ENCODE data around the gene DPEP3. TPM values are rescaled to one million over a fixed set of nuclear protein-coding genes. Genes with fewer than 3 reads are reported as not detected.
"Not testable (repeated sequence)": the region's sequence is repeated elsewhere in the genome, so short reads cannot be mapped to it uniquely, and the experiment has no call there.

The DPEP3 gene
- polyA plus RNA-seq, 3 donors, result 0.20 to 1.8 (median 0.25) TPM

DNA sequence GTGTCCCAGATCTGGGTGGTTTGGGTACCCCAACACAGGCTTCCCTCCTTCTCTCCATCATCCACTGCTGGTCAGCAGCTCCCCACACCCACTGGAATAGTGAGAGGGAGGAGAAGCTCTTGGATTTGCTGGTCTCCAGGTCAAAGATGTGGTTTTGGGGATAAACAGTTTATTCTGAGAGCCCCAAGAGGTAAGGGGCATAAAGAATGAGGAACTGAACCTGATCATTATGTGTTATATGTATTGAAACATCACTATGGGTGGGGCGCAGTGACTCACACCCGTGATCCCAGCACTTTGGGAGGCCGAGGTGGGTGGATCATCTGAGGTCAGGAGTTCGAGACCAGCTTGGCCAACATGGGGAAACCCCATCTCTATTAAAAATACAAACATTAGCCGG lies 15.1 kb upstream of the DPEP3 start:
- WGBS (ENCODE audit: insufficient coverage), result no CpG with 5 or more reads among the region's 5 CpGs
- peak overlapping the region; percentile 85 to 97 for H3K27ac ChIP-seq (ENCODE audit: low read depth in 1 of 2, low read length in 2 of 2)
- peak overlapping the region; percentile 29 for H3K4me2 ChIP-seq (replicated peaks; ENCODE audit: extremely low read depth, low read length, poor library complexity, severe bottlenecking)
- no peaks in the 10 kb centered on the region for H3K27me3 ChIP-seq (ENCODE audit: control insufficient read depth in 2 of 2, insufficient read depth in 2 of 2, low read length in 2 of 2)
- H3K9ac ChIP-seq (ENCODE audit: insufficient read depth, low read length, poor library complexity, severe bottlenecking), result peak overlapping the region; percentile 54
- TF ChIP-seq, protein P1, sequence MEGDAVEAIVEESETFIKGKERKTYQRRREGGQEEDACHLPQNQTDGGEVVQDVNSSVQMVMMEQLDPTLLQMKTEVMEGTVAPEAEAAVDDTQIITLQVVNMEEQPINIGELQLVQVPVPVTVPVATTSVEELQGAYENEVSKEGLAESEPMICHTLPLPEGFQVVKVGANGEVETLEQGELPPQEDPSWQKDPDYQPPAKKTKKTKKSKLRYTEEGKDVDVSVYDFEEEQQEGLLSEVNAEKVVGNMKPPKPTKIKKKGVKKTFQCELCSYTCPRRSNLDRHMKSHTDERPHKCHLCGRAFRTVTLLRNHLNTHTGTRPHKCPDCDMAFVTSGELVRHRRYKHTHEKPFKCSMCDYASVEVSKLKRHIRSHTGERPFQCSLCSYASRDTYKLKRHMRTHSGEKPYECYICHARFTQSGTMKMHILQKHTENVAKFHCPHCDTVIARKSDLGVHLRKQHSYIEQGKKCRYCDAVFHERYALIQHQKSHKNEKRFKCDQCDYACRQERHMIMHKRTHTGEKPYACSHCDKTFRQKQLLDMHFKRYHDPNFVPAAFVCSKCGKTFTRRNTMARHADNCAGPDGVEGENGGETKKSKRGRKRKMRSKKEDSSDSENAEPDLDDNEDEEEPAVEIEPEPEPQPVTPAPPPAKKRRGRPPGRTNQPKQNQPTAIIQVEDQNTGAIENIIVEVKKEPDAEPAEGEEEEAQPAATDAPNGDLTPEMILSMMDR (IDR thresholded peaks at IDR 0.05), result no peak
- H3K4me1 Mint-ChIP-seq, result peaks cover 64% of the 10 kb centered on the region
- H3K27me3 Mint-ChIP-seq (ENCODE audit: low read depth in 3 of 3), result no peaks in the 10 kb centered on the region
- peaks cover 0 to 5% of the 10 kb centered on the region in 2 donors for H3K9me3 ChIP-seq (replicated peaks in 1 of 2; ENCODE audit: control insufficient read depth in 1 of 2, insufficient read depth in 1 of 2, low read length in 2 of 2)
- no peak overlapping the region for H2AFZ ChIP-seq (ENCODE audit: insufficient read depth, low read depth, low read length, poor library complexity, severe bottlenecking)
- H3K27ac Mint-ChIP-seq, result peak overlapping the region; percentile 95 to 100 (median 99)
- DNase-seq, result peak; percentile 77 to 85 (median 85)
- H3K36me3 ChIP-seq (replicated peaks in 1 of 2; ENCODE audit: control insufficient read depth in 1 of 2, insufficient read depth in 2 of 2, low read length in 2 of 2), result peaks cover 22 to 25% of the 10 kb centered on the region in 2 donors
- peaks cover 18% of the 10 kb centered on the region for H4K20me1 ChIP-seq (ENCODE audit: insufficient read depth, low read length)
- peaks cover 0 to 10% (median 0%) of the 10 kb centered on the region in 7 donors for H3K9me3 Mint-ChIP-seq
- peaks cover 27 to 53% of the 10 kb centered on the region in 2 donors for H3K36me3 Mint-ChIP-seq
- peak overlapping the region; percentile 57 to 64 for H3K4me3 Mint-ChIP-seq
- H3K4me1 ChIP-seq (ENCODE audit: control insufficient read depth in 1 of 2, insufficient read depth in 2 of 2, low read length in 2 of 2), result peaks cover 74 to 78% of the 10 kb centered on the region in 2 donors
- peaks cover 55% of the 10 kb centered on the region for H3K79me2 ChIP-seq (ENCODE audit: insufficient read depth, low read length)
- intact Hi-C loops (cut with micrococcal nuclease), result no loop called here
- H3K4me3 ChIP-seq (replicated peaks in 1 of 3; ENCODE audit: low read depth in 2 of 3, low read length in 3 of 3), result peak overlapping the region in 1 of 3 experiments; percentile 38

DNA sequence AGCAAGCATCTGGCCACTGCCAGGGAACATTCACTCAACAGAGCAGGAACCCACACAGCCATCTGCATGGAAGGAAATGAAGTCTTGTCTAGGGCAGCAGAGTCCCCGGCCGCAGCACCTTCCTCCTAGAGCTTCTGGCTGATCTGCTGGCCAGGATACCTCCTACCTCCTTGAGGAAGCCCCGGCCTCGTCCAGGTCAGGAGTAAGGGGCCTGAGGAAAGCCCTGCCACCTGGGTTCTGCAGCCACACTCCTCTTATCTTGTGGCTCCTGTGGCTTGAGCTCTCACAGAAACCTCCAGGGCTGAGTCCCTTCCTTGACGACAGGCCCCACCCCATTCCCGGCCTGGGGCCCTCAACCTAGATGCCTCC lies 13.7 kb upstream of the DPEP3 start:
- peak overlapping the region; percentile 64 for H3K4me2 ChIP-seq (replicated peaks; ENCODE audit: extremely low read depth, low read length, poor library complexity, severe bottlenecking)
- H3K36me3 ChIP-seq (replicated peaks in 1 of 2; ENCODE audit: control insufficient read depth in 1 of 2, insufficient read depth in 2 of 2, low read length in 2 of 2), result peaks cover 22 to 34% of the 10 kb centered on the region in 2 donors
- peaks cover 56% of the 10 kb centered on the region for H3K4me1 Mint-ChIP-seq
- H3K27me3 Mint-ChIP-seq (ENCODE audit: low read depth in 3 of 3); DNase-seq; intact Hi-C loops (cut with micrococcal nuclease); H3K9me3 Mint-ChIP-seq; H3K9me3 ChIP-seq (replicated peaks in 1 of 2; ENCODE audit: control insufficient read depth in 1 of 2, insufficient read depth in 1 of 2, low read length in 2 of 2); H3K27me3 ChIP-seq (ENCODE audit: control insufficient read depth in 2 of 2, insufficient read depth in 2 of 2, low read length in 2 of 2): not testable (repeated sequence)
- H3K4me1 ChIP-seq (ENCODE audit: control insufficient read depth in 1 of 2, insufficient read depth in 2 of 2, low read length in 2 of 2), result peaks cover 64 to 70% of the 10 kb centered on the region in 2 donors
- H2AFZ ChIP-seq (ENCODE audit: insufficient read depth, low read depth, low read length, poor library complexity, severe bottlenecking), result peak overlapping the region; percentile 61
- H3K36me3 Mint-ChIP-seq, result peaks cover 32 to 56% of the 10 kb centered on the region in 2 donors
- WGBS (ENCODE audit: insufficient coverage), result no CpG with 5 or more reads among the region's 6 CpGs
- peak overlapping the region; percentile 63 for H3K9ac ChIP-seq (ENCODE audit: insufficient read depth, low read length, poor library complexity, severe bottlenecking)
- peaks cover 50% of the 10 kb centered on the region for H3K79me2 ChIP-seq (ENCODE audit: insufficient read depth, low read length)
- peak overlapping the region in 2 of 3 experiments; percentile 42 to 50 for H3K4me3 ChIP-seq (replicated peaks in 1 of 3; ENCODE audit: low read depth in 2 of 3, low read length in 3 of 3)
- H3K4me3 Mint-ChIP-seq, result peak overlapping the region; percentile 78 to 92
- H3K27ac Mint-ChIP-seq, result peak overlapping the region; percentile 98 to 100 (median 100)
- peaks cover 30% of the 10 kb centered on the region for H4K20me1 ChIP-seq (ENCODE audit: insufficient read depth, low read length)
- H3K27ac ChIP-seq (ENCODE audit: low read depth in 1 of 2, low read length in 2 of 2), result peak overlapping the region; percentile 85 to 97

Data from CD14-positive monocyte (primary cell).